ENCODE results near the gene PET100.

PET100 gene

DNA sequence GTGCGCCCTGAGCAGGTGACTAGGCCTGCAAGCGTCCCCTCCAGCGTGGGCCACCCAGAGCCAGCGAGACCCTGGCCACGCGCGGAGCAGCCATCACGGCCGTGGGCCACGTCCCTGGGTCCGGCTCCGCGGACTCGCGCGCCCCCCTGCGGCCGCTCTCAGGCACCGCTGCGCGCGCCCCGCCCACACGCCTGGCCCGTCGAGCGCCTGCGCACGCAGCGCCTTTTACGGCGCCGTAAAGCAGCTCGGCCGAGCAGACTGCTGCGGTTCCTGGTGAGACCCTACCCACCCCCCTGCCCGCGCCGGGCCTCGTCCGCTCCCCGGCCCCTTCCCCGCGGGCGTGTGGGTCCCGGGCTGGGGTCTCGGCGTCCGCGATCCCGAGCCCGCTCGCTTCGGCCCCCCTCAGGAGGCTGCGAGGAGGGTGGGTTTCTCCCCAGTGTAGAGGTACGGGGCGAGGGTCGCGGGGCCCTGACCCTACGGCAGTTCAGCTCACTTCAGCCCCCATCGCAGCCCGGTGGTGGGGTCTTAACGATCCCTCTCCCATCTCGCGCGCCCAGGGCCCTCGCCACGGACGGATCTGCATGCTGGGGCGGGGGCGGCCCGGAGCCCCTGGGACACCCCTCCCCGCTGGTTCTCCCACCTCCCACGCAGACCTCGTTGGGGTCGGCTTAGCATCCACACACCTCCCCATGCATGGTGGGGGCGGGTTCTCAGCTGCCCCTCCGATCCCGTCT, 51.2 kb downstream of the PET100 start, which contains the start of gene TRAPPC5:
TRAPPC5 (plus strand) TSS at position 228 of the 734 bp plus-strand sequence. CDS start 1,421 bp downstream, outside the sequence.
- DNase-seq, result peak; percentile 88

Measured in MV-4-11 (cell line).